ENCODE data around the gene CHP2.

- TF ChIP-seq FOS (IDR thresholded peaks at IDR 0.05; ENCODE audit: borderline replicate concordance, insufficient read depth, low read length) = no peak
- TF ChIP-seq MAX (IDR thresholded peaks at IDR 0.05; ENCODE audit: insufficient read depth, insufficient read length) = no peak
- TF ChIP-seq POLR2A (IDR thresholded peaks at IDR 0.05; ENCODE audit: low read depth, low read length) = no peak
- TF ChIP-seq, protein P1, sequence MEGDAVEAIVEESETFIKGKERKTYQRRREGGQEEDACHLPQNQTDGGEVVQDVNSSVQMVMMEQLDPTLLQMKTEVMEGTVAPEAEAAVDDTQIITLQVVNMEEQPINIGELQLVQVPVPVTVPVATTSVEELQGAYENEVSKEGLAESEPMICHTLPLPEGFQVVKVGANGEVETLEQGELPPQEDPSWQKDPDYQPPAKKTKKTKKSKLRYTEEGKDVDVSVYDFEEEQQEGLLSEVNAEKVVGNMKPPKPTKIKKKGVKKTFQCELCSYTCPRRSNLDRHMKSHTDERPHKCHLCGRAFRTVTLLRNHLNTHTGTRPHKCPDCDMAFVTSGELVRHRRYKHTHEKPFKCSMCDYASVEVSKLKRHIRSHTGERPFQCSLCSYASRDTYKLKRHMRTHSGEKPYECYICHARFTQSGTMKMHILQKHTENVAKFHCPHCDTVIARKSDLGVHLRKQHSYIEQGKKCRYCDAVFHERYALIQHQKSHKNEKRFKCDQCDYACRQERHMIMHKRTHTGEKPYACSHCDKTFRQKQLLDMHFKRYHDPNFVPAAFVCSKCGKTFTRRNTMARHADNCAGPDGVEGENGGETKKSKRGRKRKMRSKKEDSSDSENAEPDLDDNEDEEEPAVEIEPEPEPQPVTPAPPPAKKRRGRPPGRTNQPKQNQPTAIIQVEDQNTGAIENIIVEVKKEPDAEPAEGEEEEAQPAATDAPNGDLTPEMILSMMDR (IDR thresholded peaks at IDR 0.05; ENCODE audit: extremely low read depth in 1 of 2, insufficient read depth in 1 of 2, low read depth in 1 of 2, low read length in 2 of 2) = no peak
- no peak for TF ChIP-seq JUN (IDR thresholded peaks at IDR 0.05; ENCODE audit: borderline replicate concordance, insufficient read depth, insufficient read length, low read depth)
These were observed 30.1 kb downstream of the CHP2 start for GRCh38 chr16:23784811-23785447.

Data from endothelial cell of umbilical vein (primary cell).